Measurements from ENCODE around the gene PLA2G4F. TPM values are rescaled to one million over a fixed set of nuclear protein-coding genes. Genes with fewer than 3 reads are reported as not detected.

Gene PLA2G4F
- total RNA-seq, 5 donors from 2014 or later (not counting 1 experiment from before 2014, with no cell fraction given), result 0.10 to 0.23 (median 0.16) TPM; not detected in 2

GRCh38 chr15:42135351-42135750 lies 21.1 kb downstream of the PLA2G4F start:
- H3K4me1 ChIP-seq (ENCODE audit: control insufficient read depth in 1 of 2, extremely low read depth in 1 of 2, insufficient read depth in 2 of 2, low read length in 2 of 2), result no peaks in the 10 kb centered on the region
- no peaks in the 10 kb centered on the region for H3K9me3 ChIP-seq
- Mint-ChIP-seq H3K4me3 (no peak overlapping the region), H3K36me3 (no peaks in the 10 kb centered on the region), H3K4me1 (peaks cover 0 to 6% (median 2%) of the 10 kb centered on the region in 3 donors), H3K27ac (no peak overlapping the region), H3K9me3 (no peaks in the 10 kb centered on the region), H3K27me3 (peaks cover 0 to 11% of the 10 kb centered on the region in 2 donors)
- DNase-seq, result no peak
- H3K36me3 ChIP-seq (ENCODE audit: control insufficient read depth in 2 of 2, extremely low read depth in 1 of 2, insufficient read depth in 1 of 2, low read length in 1 of 2), result no peaks in the 10 kb centered on the region
- no peak overlapping the region for H3K27ac ChIP-seq (ENCODE audit: low read length)
- ChIA-PET POLR2A (no interaction called here), CTCF (interaction anchor here in 1 of 2 donors (0.6 kb wide), 2 partner anchors 460 to 601 kb away, joined by 3 to 4 read pairs; no protein-coding TSS in a partner anchor)
- ATAC-seq (replicated peaks in 1 of 4), result no peak
- H3K27me3 ChIP-seq (replicated peaks in 1 of 2; ENCODE audit: control insufficient read depth in 2 of 2, extremely low read depth in 1 of 2, insufficient read depth in 2 of 2, low read length in 1 of 2), result peaks cover 0 to 27% of the 10 kb centered on the region in 2 experiments
- WGBS (ENCODE audit: insufficient coverage), result no CpG with 5 or more reads among the region's 1 CpG
- H3K4me3 ChIP-seq (ENCODE audit: control insufficient read depth in 1 of 2, extremely low read depth in 1 of 2, low read length in 1 of 2), result no peak overlapping the region

- Histone ChIP-seq H3K27me3 (replicated peaks in 1 of 2; ENCODE audit: control insufficient read depth in 2 of 2, extremely low read depth in 1 of 2, insufficient read depth in 2 of 2, low read length in 1 of 2) (peaks cover 0 to 29% of the 10 kb centered on the region in 2 experiments), H3K27ac (ENCODE audit: low read length) (no peak overlapping the region), H3K36me3 (ENCODE audit: control insufficient read depth in 2 of 2, extremely low read depth in 1 of 2, insufficient read depth in 1 of 2, low read length in 1 of 2) (no peaks in the 10 kb centered on the region), H3K4me3 (ENCODE audit: control insufficient read depth in 1 of 2, extremely low read depth in 1 of 2, low read length in 1 of 2) (no peak overlapping the region), H3K4me1 (ENCODE audit: control insufficient read depth in 1 of 2, extremely low read depth in 1 of 2, insufficient read depth in 2 of 2, low read length in 2 of 2) (no peaks in the 10 kb centered on the region), H3K9me3 (no peaks in the 10 kb centered on the region)
- no peak overlapping the region for H3K4me3 Mint-ChIP-seq
- CTCF ChIA-PET, result no interaction called here
- POLR2A ChIA-PET, result interaction anchor here in 1 of 2 donors (0.5 kb wide), 1 partner anchor 132 kb away, joined by 3 read pairs; no protein-coding TSS in a partner anchor
- no peak for ATAC-seq (replicated peaks in 1 of 4)
- H3K27me3 Mint-ChIP-seq, result peaks cover 2 to 14% of the 10 kb centered on the region in 2 donors
- H3K4me1 Mint-ChIP-seq, result peaks cover 0 to 6% (median 2%) of the 10 kb centered on the region in 3 donors
- no peaks in the 10 kb centered on the region for H3K9me3 Mint-ChIP-seq
- peak in 1 of 35 experiments; percentile 1 for DNase-seq
- H3K36me3 Mint-ChIP-seq, result no peaks in the 10 kb centered on the region
- H3K27ac Mint-ChIP-seq, result no peak overlapping the region
- WGBS (ENCODE audit: insufficient coverage), result 97% methylated on average over 3 of the region's 6 CpGs
Measured at GRCh38 chr15:42134617-42135245, 21.7 kb downstream of the PLA2G4F start.

GRCh38 chr15:42133886-42134502 lies 22.4 kb downstream of the PLA2G4F start:
- Mint-ChIP-seq H3K9me3 (no peaks in the 10 kb centered on the region), H3K4me1 (peaks cover 0 to 6% (median 2%) of the 10 kb centered on the region in 3 donors), H3K27me3 (peaks cover 5 to 20% of the 10 kb centered on the region in 2 donors), H3K4me3 (no peak overlapping the region), H3K36me3 (no peaks in the 10 kb centered on the region), H3K27ac (no peak overlapping the region)
- ChIA-PET POLR2A (no interaction called here), CTCF (interaction anchor here in 1 of 2 donors (0.6 kb wide), 1 partner anchor 1266 kb away, joined by 3 read pairs; no protein-coding TSS in a partner anchor)
- ATAC-seq (replicated peaks in 1 of 4) (peak in 3 of 4 experiments; percentile 50 to 54 (median 50)), DNase-seq (peak in 30 of 35 experiments; percentile 13 to 50 (median 33))
- no peaks in the 10 kb centered on the region for H3K36me3 ChIP-seq (ENCODE audit: control insufficient read depth in 2 of 2, extremely low read depth in 1 of 2, insufficient read depth in 1 of 2, low read length in 1 of 2)
- 64% methylated on average over 8 of the region's 11 CpGs for WGBS (ENCODE audit: insufficient coverage)
- H3K27me3 ChIP-seq (replicated peaks in 1 of 2; ENCODE audit: control insufficient read depth in 2 of 2, extremely low read depth in 1 of 2, insufficient read depth in 2 of 2, low read length in 1 of 2), result peaks cover 0 to 29% of the 10 kb centered on the region in 2 experiments
- no peak overlapping the region for H3K27ac ChIP-seq (ENCODE audit: low read length)
- no peak overlapping the region for H3K4me3 ChIP-seq (ENCODE audit: control insufficient read depth in 1 of 2, extremely low read depth in 1 of 2, low read length in 1 of 2)
- H3K9me3 ChIP-seq, result no peaks in the 10 kb centered on the region
- no peaks in the 10 kb centered on the region for H3K4me1 ChIP-seq (ENCODE audit: control insufficient read depth in 1 of 2, extremely low read depth in 1 of 2, insufficient read depth in 2 of 2, low read length in 2 of 2)

- H3K36me3 ChIP-seq (ENCODE audit: control insufficient read depth in 2 of 2, extremely low read depth in 1 of 2, insufficient read depth in 1 of 2, low read length in 1 of 2), result no peaks in the 10 kb centered on the region
- ChIA-PET POLR2A (no interaction called here), CTCF (interaction anchor here in 1 of 2 donors (0.6 kb wide), 1 partner anchor 1265 kb away, joined by 3 read pairs; no protein-coding TSS in a partner anchor)
- Mint-ChIP-seq H3K36me3 (no peaks in the 10 kb centered on the region), H3K27me3 (peaks cover 5 to 21% of the 10 kb centered on the region in 2 donors), H3K9me3 (no peaks in the 10 kb centered on the region), H3K27ac (no peak overlapping the region), H3K4me3 (no peak overlapping the region), H3K4me1 (peaks cover 0 to 6% (median 2%) of the 10 kb centered on the region in 3 donors)
- WGBS (ENCODE audit: insufficient coverage), result 70% methylated on average over 2 of the region's 4 CpGs
- no peak overlapping the region for H3K4me3 ChIP-seq (ENCODE audit: control insufficient read depth in 1 of 2, extremely low read depth in 1 of 2, low read length in 1 of 2)
- H3K27ac ChIP-seq (ENCODE audit: low read length), result no peak overlapping the region
- no peak for DNase-seq
- no peaks in the 10 kb centered on the region for H3K4me1 ChIP-seq (ENCODE audit: control insufficient read depth in 1 of 2, extremely low read depth in 1 of 2, insufficient read depth in 2 of 2, low read length in 2 of 2)
- no peak for ATAC-seq (replicated peaks in 1 of 4)
- H3K9me3 ChIP-seq, result no peaks in the 10 kb centered on the region
- H3K27me3 ChIP-seq (replicated peaks in 1 of 2; ENCODE audit: control insufficient read depth in 2 of 2, extremely low read depth in 1 of 2, insufficient read depth in 2 of 2, low read length in 1 of 2), result peaks cover 0 to 31% of the 10 kb centered on the region in 2 experiments
Measured at GRCh38 chr15:42133356-42133755, 23.1 kb downstream of the PLA2G4F start.

GRCh38 chr15:42131826-42132806 lies 24.3 kb downstream of the PLA2G4F start:
- POLR2A ChIA-PET, result no interaction called here
- DNase-seq, result no peak
- no peak overlapping the region for H3K27ac ChIP-seq (ENCODE audit: low read length)
- peaks cover 0 to 34% of the 10 kb centered on the region in 2 experiments for H3K27me3 ChIP-seq (replicated peaks in 1 of 2; ENCODE audit: control insufficient read depth in 2 of 2, extremely low read depth in 1 of 2, insufficient read depth in 2 of 2, low read length in 1 of 2)
- H3K9me3 Mint-ChIP-seq, result no peaks in the 10 kb centered on the region
- peaks cover 10 to 21% of the 10 kb centered on the region in 2 donors for H3K27me3 Mint-ChIP-seq
- CTCF ChIA-PET, result no interaction called here
- H3K4me3 ChIP-seq (ENCODE audit: control insufficient read depth in 1 of 2, extremely low read depth in 1 of 2, low read length in 1 of 2), result no peak overlapping the region
- H3K4me3 Mint-ChIP-seq, result no peak overlapping the region
- H3K9me3 ChIP-seq, result no peaks in the 10 kb centered on the region
- no peak overlapping the region for H3K27ac Mint-ChIP-seq
- H3K4me1 Mint-ChIP-seq, result no peaks in the 10 kb centered on the region
- ATAC-seq (replicated peaks in 1 of 4), result no peak
- no peaks in the 10 kb centered on the region for H3K36me3 Mint-ChIP-seq
- 79% methylated on average over 7 of the region's 9 CpGs for WGBS (ENCODE audit: insufficient coverage)
- no peaks in the 10 kb centered on the region for H3K4me1 ChIP-seq (ENCODE audit: control insufficient read depth in 1 of 2, extremely low read depth in 1 of 2, insufficient read depth in 2 of 2, low read length in 2 of 2)
- H3K36me3 ChIP-seq (ENCODE audit: control insufficient read depth in 2 of 2, extremely low read depth in 1 of 2, insufficient read depth in 1 of 2, low read length in 1 of 2), result no peaks in the 10 kb centered on the region

GRCh38 chr15:42131006-42131405 lies 25.4 kb downstream of the PLA2G4F start:
- H3K4me1 Mint-ChIP-seq, result no peaks in the 10 kb centered on the region
- no peak overlapping the region for H3K4me3 Mint-ChIP-seq
- no peaks in the 10 kb centered on the region for H3K9me3 Mint-ChIP-seq
- Histone ChIP-seq H3K4me3 (ENCODE audit: control insufficient read depth in 1 of 2, extremely low read depth in 1 of 2, low read length in 1 of 2) (no peak overlapping the region), H3K9me3 (no peaks in the 10 kb centered on the region), H3K27ac (ENCODE audit: low read length) (no peak overlapping the region), H3K4me1 (ENCODE audit: control insufficient read depth in 1 of 2, extremely low read depth in 1 of 2, insufficient read depth in 2 of 2, low read length in 2 of 2) (no peaks in the 10 kb centered on the region), H3K27me3 (replicated peaks in 1 of 2; ENCODE audit: control insufficient read depth in 2 of 2, extremely low read depth in 1 of 2, insufficient read depth in 2 of 2, low read length in 1 of 2) (peaks cover 0 to 31% of the 10 kb centered on the region in 2 experiments), H3K36me3 (ENCODE audit: control insufficient read depth in 2 of 2, extremely low read depth in 1 of 2, insufficient read depth in 1 of 2, low read length in 1 of 2) (no peaks in the 10 kb centered on the region)
- ATAC-seq (replicated peaks in 1 of 4) (no peak), DNase-seq (no peak)
- 88% methylated on average over 1 of the region's 1 CpG for WGBS (ENCODE audit: insufficient coverage)
- no peaks in the 10 kb centered on the region for H3K36me3 Mint-ChIP-seq
- H3K27me3 Mint-ChIP-seq, result peaks cover 10 to 21% of the 10 kb centered on the region in 2 donors
- CTCF ChIA-PET, result no interaction called here
- POLR2A ChIA-PET, result no interaction called here
- H3K27ac Mint-ChIP-seq, result no peak overlapping the region
